NCI-H226 (cell line): ENCODE measurements around the gene SPATS2.

Experiments
- DNase-seq: peaks from one replicate; pipeline ENCODE4 v3.0.0-alpha.2; 2015

The SPATS2 gene

GRCh38 chr12:49336645-49337584 is 30.3 kb upstream of the SPATS2 start, which contains the start of gene C1QL4:
Gene C1QL4 (minus strand): TSS chr12:49337188. CDS start chr12:49336477, 711 bp downstream.
- DNase-seq = peak; percentile 73

- no peak for DNase-seq
Observed at GRCh38 chr12:49338830-49339463, 28.3 kb upstream of the SPATS2 start.

- DNase-seq = no peak
Observed at GRCh38 chr12:49339464-49339861, 27.8 kb upstream of the SPATS2 start.

GRCh38 chr12:49340095-49340870 is 27.0 kb upstream of the SPATS2 start:
- no peak for DNase-seq

GRCh38 chr12:49340971-49341776 is 26.1 kb upstream of the SPATS2 start:
- DNase-seq = no peak

GRCh38 chr12:49341777-49342065 is 25.5 kb upstream of the SPATS2 start:
- no peak for DNase-seq

GRCh38 chr12:49342066-49342913 is 25.0 kb upstream of the SPATS2 start:
- DNase-seq = peak; percentile 75

GRCh38 chr12:49342914-49343731 is 24.1 kb upstream of the SPATS2 start:
- peak; percentile 46 for DNase-seq

GRCh38 chr12:49344486-49345050 is 22.7 kb upstream of the SPATS2 start:
- DNase-seq = no peak

- no peak for DNase-seq
Observed at GRCh38 chr12:49345051-49345824, 22.0 kb upstream of the SPATS2 start.

GRCh38 chr12:49345825-49346658 is 21.2 kb upstream of the SPATS2 start:
- no peak for DNase-seq

- DNase-seq = no peak
Observed at GRCh38 chr12:49346659-49347310, 20.5 kb upstream of the SPATS2 start, which contains the start of gene DNAJC22. Gene DNAJC22 (plus strand): TSS chr12:49346888. CDS start chr12:49348873, 1,985 bp downstream.

GRCh38 chr12:49347311-49348193 is 19.7 kb upstream of the SPATS2 start:
- DNase-seq = peak; percentile 99

- no peak for DNase-seq
Observed at GRCh38 chr12:49348781-49349180, 18.5 kb upstream of the SPATS2 start.

- no peak for DNase-seq
Observed at GRCh38 chr12:49349266-49349665, 18.0 kb upstream of the SPATS2 start.

- no peak for DNase-seq
Observed at GRCh38 chr12:49352351-49352750, 14.9 kb upstream of the SPATS2 start.

- DNase-seq = no peak
Observed at GRCh38 chr12:49355913-49356312, 11.3 kb upstream of the SPATS2 start.
